WTC11 (cell line): ENCODE data around the gene FAM228A. TPM values are rescaled to one million over a fixed set of nuclear protein-coding genes. Genes with fewer than 3 reads are reported as not detected.

Source experiments
- ATAC-seq: fragments of 200-7000 bp; cut with Tn5 transposase; 2 replicates; pipeline ENCODE4 v1.10.0; 2021; ENCODE audit warnings: mild to moderate bottlenecking, moderate library complexity
- CTCF ChIA-PET: fragments of 300-600 bp; sonication (Branson Sonifier 250); formaldehyde crosslinking; loops from one replicate; lab custom pipeline; 2021; ENCODE audit warnings: antibody characterized with exemption; lab: Charles Lee
- POLR2A ChIA-PET: fragments of 350-600 bp; sonication (Branson Sonifier 250); formaldehyde crosslinking; loops from one replicate; lab custom pipeline; 2021; ENCODE audit warnings: antibody characterized with exemption; lab: Charles Lee
- DNase-seq: peaks from one replicate; pipeline ENCODE4 v3.0.0; 2021; ENCODE audit warnings: low spot score
- H3K27ac Mint-ChIP-seq: 2 replicates; pipeline ENCODE4 v1.8.0; 2021; ENCODE audit warnings: mixed read lengths
- H3K27me3 Mint-ChIP-seq: 2 replicates; pipeline ENCODE4 v1.8.0; 2021; ENCODE audit warnings: low read depth, mild to moderate bottlenecking, moderate library complexity, mixed read lengths
- H3K36me3 Mint-ChIP-seq: 2 replicates; pipeline ENCODE4 v1.8.0; 2021; ENCODE audit warnings: mixed read lengths
- H3K4me1 Mint-ChIP-seq: 2 replicates; pipeline ENCODE4 v1.8.0; 2022; ENCODE audit warnings: mixed read lengths
- H3K4me3 Mint-ChIP-seq: 2 replicates; pipeline ENCODE4 v1.8.0; 2021; ENCODE audit warnings: mild to moderate bottlenecking, moderate library complexity, mixed read lengths
- H3K9me3 Mint-ChIP-seq: 2 replicates; pipeline ENCODE4 v1.8.0; 2021; ENCODE audit warnings: mixed read lengths
- ELF4 ChIP-seq: sonication (generic); formaldehyde crosslinking; IDR thresholded peaks from 2 replicates; pipeline ENCODE4 v1.8.1; 2022; ENCODE audit warnings: low read depth, mild to moderate bottlenecking, moderate library complexity, missing genetic modification reagents
- EMX1 ChIP-seq: fragments of 250-450 bp; sonication (Bioruptor Pico); IDR thresholded peaks from 2 replicates; pipeline ENCODE4 v1.8.0; 2021; ENCODE audit warnings: mild to moderate bottlenecking
- IRF2 ChIP-seq: sonication (generic); formaldehyde crosslinking; IDR thresholded peaks from 2 replicates; pipeline ENCODE4 v1.8.0; 2022; ENCODE audit warnings: low read depth, missing genetic modification reagents, borderline replicate concordance
- KAT7 ChIP-seq: sonication (generic); formaldehyde crosslinking; IDR thresholded peaks from 2 replicates; pipeline ENCODE4 v1.8.1; 2023; ENCODE audit warnings: missing genetic modification reagents, mild to moderate bottlenecking, borderline replicate concordance
- MYBL2 ChIP-seq: sonication (generic); formaldehyde crosslinking; IDR thresholded peaks from 2 replicates; pipeline ENCODE4 v1.8.1; 2023; ENCODE audit warnings: mild to moderate bottlenecking, moderate library complexity, missing genetic modification reagents
- NFYB ChIP-seq: sonication (generic); formaldehyde crosslinking; conservative IDR thresholded peaks from 2 replicates; pipeline ENCODE4 v1.8.0; 2022; ENCODE audit warnings: low read depth, missing genetic modification reagents
- OVOL2 ChIP-seq: fragments of 250-450 bp; sonication (Bioruptor Pico); IDR thresholded peaks from 2 replicates; pipeline ENCODE4 v1.9.0; 2021; ENCODE audit warnings: mild to moderate bottlenecking, borderline replicate concordance
- RELA ChIP-seq: sonication (generic); formaldehyde crosslinking; IDR thresholded peaks from 2 replicates; pipeline ENCODE4 v1.8.1; 2022; ENCODE audit warnings: missing genetic modification reagents, mild to moderate bottlenecking, borderline replicate concordance
- SMAD3 ChIP-seq: sonication (generic); formaldehyde crosslinking; IDR thresholded peaks from 2 replicates; pipeline ENCODE4 v1.8.0; 2022; ENCODE audit warnings: missing genetic modification reagents, mild to moderate bottlenecking, borderline replicate concordance
- SOX15 ChIP-seq: fragments of 250-450 bp; sonication (Bioruptor Pico); IDR thresholded peaks from 2 replicates; pipeline ENCODE4 v1.9.0; 2021; ENCODE audit warnings: mild to moderate bottlenecking
- TEAD4 ChIP-seq: sonication (generic); formaldehyde crosslinking; IDR thresholded peaks from 2 replicates; pipeline ENCODE4 v1.8.0; 2022; ENCODE audit warnings: mild to moderate bottlenecking, missing genetic modification reagents
- ZNF263 ChIP-seq: sonication (generic); formaldehyde crosslinking; IDR thresholded peaks from 2 replicates; pipeline ENCODE4 v1.8.1; 2022; ENCODE audit warnings: low read depth, mild to moderate bottlenecking, moderate library complexity, missing genetic modification reagents
- ZNF416 ChIP-seq: fragments of 250-450 bp; sonication (Bioruptor Pico); IDR thresholded peaks from 2 replicates; pipeline ENCODE4 v1.9.0; 2021; ENCODE audit warnings: mild to moderate bottlenecking, inconsistent platforms
- ZNF671 ChIP-seq: fragments of 250-450 bp; sonication (Bioruptor Pico); IDR thresholded peaks from 2 replicates; pipeline ENCODE4 v1.8.0; 2021; ENCODE audit warnings: mild to moderate bottlenecking
- total RNA-seq: library from RNA; stranded (reverse); gene quantifications from 3 replicates; pipeline ENCODE4 v1.2.3, GENCODE V29; 2021
- TF ChIP-seq, protein P1 (sequence below): sonication (generic); formaldehyde crosslinking; IDR thresholded peaks from 2 replicates; pipeline ENCODE4 v1.8.1; 2022; ENCODE audit warnings: mild to moderate bottlenecking, missing genetic modification reagents, moderate library complexity, borderline replicate concordance
- TF ChIP-seq, protein P2 (sequence below): sonication (generic); formaldehyde crosslinking; IDR thresholded peaks from 2 replicates; pipeline ENCODE4 v1.8.1; 2023; ENCODE audit warnings: mild to moderate bottlenecking, missing genetic modification reagents, moderate library complexity
- TF ChIP-seq, protein P3 (sequence below): sonication (generic); formaldehyde crosslinking; conservative IDR thresholded peaks from 2 replicates; pipeline ENCODE4 v1.8.1; 2023; ENCODE audit warnings: mild to moderate bottlenecking, low read depth, missing genetic modification reagents, moderate library complexity
- TF ChIP-seq, protein P4 (sequence below): fragments of 250-450 bp; sonication (Bioruptor Pico); IDR thresholded peaks from 2 replicates; pipeline ENCODE4 v1.9.0; 2021; ENCODE audit warnings: mild to moderate bottlenecking, borderline replicate concordance

FAM228A gene
- total RNA-seq, 1 experiment from 2014 or later, result 0.09 TPM

DNA sequence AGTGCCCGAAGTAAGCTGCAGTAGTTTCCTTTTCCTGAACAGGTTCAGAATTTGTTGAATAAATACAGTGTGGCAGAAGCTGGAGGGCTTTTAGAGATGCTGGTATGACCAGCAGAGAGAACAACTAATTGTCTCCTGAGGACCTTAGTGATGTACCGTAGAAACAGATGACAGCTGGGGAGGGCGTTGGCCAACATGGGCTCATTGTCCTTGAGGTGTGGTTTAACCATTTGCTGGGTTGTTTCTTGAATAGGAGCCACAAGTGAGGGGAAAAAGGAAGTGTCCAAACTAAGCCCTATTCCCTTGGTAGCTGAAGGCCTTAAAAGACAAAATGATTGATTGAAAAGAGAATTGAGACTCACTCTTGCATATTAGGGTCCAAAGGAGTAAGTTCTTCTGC lies 11.7 kb upstream of the FAM228A start:
- H3K27ac Mint-ChIP-seq, result no peak overlapping the region
- peaks cover 13% of the 10 kb centered on the region for H3K36me3 Mint-ChIP-seq
- peaks cover 4% of the 10 kb centered on the region; the same call in 1 of the 2 replicates for H3K4me1 Mint-ChIP-seq
- no peak overlapping the region for H3K4me3 Mint-ChIP-seq
- ChIA-PET POLR2A (interaction anchor here (1.5 kb wide), 1 partner anchor 10 kb away, joined by 3 read pairs; no protein-coding TSS in a partner anchor), CTCF (interaction anchor here (0.6 to 2.3 kb wide), 3 partner anchors 59 to 236 kb away, joined by 3 to 18 read pairs (median 3); partner anchors contain the start of genes ATAD2B and TP53I3)
- no peaks in the 10 kb centered on the region; the same call in 1 of the 2 replicates for H3K27me3 Mint-ChIP-seq
- ATAC-seq (no peak), DNase-seq (no peak)
- TF ChIP-seq EMX1 (no peak), SOX15 (CRISPR knock-in tag) (no peak), ZNF263 (no peak), ELF4 (CRISPR knock-in tag) (no peak), OVOL2 (no peak), KAT7 (CRISPR knock-in tag) (no peak), SMAD3 (CRISPR knock-in tag) (no peak)
- TF ChIP-seq, protein P1, sequence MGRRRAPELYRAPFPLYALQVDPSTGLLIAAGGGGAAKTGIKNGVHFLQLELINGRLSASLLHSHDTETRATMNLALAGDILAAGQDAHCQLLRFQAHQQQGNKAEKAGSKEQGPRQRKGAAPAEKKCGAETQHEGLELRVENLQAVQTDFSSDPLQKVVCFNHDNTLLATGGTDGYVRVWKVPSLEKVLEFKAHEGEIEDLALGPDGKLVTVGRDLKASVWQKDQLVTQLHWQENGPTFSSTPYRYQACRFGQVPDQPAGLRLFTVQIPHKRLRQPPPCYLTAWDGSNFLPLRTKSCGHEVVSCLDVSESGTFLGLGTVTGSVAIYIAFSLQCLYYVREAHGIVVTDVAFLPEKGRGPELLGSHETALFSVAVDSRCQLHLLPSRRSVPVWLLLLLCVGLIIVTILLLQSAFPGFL (CRISPR knock-in tag), result no peak
- TF ChIP-seq, protein P2, sequence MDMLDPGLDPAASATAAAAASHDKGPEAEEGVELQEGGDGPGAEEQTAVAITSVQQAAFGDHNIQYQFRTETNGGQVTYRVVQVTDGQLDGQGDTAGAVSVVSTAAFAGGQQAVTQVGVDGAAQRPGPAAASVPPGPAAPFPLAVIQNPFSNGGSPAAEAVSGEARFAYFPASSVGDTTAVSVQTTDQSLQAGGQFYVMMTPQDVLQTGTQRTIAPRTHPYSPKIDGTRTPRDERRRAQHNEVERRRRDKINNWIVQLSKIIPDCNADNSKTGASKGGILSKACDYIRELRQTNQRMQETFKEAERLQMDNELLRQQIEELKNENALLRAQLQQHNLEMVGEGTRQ (CRISPR knock-in tag), result no peak
- TF ChIP-seq, protein P3, sequence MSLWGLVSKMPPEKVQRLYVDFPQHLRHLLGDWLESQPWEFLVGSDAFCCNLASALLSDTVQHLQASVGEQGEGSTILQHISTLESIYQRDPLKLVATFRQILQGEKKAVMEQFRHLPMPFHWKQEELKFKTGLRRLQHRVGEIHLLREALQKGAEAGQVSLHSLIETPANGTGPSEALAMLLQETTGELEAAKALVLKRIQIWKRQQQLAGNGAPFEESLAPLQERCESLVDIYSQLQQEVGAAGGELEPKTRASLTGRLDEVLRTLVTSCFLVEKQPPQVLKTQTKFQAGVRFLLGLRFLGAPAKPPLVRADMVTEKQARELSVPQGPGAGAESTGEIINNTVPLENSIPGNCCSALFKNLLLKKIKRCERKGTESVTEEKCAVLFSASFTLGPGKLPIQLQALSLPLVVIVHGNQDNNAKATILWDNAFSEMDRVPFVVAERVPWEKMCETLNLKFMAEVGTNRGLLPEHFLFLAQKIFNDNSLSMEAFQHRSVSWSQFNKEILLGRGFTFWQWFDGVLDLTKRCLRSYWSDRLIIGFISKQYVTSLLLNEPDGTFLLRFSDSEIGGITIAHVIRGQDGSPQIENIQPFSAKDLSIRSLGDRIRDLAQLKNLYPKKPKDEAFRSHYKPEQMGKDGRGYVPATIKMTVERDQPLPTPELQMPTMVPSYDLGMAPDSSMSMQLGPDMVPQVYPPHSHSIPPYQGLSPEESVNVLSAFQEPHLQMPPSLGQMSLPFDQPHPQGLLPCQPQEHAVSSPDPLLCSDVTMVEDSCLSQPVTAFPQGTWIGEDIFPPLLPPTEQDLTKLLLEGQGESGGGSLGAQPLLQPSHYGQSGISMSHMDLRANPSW, result no peak
- TF ChIP-seq, protein P4, sequence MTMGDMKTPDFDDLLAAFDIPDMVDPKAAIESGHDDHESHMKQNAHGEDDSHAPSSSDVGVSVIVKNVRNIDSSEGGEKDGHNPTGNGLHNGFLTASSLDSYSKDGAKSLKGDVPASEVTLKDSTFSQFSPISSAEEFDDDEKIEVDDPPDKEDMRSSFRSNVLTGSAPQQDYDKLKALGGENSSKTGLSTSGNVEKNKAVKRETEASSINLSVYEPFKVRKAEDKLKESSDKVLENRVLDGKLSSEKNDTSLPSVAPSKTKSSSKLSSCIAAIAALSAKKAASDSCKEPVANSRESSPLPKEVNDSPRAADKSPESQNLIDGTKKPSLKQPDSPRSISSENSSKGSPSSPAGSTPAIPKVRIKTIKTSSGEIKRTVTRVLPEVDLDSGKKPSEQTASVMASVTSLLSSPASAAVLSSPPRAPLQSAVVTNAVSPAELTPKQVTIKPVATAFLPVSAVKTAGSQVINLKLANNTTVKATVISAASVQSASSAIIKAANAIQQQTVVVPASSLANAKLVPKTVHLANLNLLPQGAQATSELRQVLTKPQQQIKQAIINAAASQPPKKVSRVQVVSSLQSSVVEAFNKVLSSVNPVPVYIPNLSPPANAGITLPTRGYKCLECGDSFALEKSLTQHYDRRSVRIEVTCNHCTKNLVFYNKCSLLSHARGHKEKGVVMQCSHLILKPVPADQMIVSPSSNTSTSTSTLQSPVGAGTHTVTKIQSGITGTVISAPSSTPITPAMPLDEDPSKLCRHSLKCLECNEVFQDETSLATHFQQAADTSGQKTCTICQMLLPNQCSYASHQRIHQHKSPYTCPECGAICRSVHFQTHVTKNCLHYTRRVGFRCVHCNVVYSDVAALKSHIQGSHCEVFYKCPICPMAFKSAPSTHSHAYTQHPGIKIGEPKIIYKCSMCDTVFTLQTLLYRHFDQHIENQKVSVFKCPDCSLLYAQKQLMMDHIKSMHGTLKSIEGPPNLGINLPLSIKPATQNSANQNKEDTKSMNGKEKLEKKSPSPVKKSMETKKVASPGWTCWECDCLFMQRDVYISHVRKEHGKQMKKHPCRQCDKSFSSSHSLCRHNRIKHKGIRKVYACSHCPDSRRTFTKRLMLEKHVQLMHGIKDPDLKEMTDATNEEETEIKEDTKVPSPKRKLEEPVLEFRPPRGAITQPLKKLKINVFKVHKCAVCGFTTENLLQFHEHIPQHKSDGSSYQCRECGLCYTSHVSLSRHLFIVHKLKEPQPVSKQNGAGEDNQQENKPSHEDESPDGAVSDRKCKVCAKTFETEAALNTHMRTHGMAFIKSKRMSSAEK, result no peak
- H3K9me3 Mint-ChIP-seq, result peaks cover 25% of the 10 kb centered on the region

DNA sequence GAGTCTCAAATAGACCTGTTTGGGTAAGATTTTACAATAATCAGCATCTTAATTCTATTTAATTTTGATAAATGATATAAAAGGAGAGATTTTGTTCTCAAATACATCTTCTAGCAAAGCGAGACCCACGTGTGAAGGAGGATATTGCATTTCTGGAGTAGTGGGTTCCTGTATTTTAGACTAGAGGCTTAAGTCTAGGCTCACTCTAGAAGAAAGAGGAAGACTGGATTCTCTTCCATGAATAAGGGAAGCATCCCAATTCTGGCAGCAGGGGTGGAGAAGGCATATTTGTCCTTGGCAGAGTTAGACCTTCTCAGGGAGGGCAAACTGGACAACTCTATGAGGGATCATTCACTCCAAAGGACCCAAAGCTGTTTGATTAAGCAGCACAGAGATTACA lies 11.3 kb upstream of the FAM228A start:
- Mint-ChIP-seq H3K27ac (no peak overlapping the region), H3K27me3 (no peaks in the 10 kb centered on the region; the same call in 1 of the 2 replicates), H3K4me1 (peaks cover 4% of the 10 kb centered on the region; the same call in 1 of the 2 replicates), H3K9me3 (peaks cover 25% of the 10 kb centered on the region), H3K36me3 (peaks cover 13% of the 10 kb centered on the region), H3K4me3 (no peak overlapping the region)
- POLR2A ChIA-PET, result interaction anchor here (1.0 to 1.5 kb wide), 2 partner anchors 10 to 79 kb away, joined by 3 read pairs; partner anchors contain the start of gene TP53I3
- no peak for ATAC-seq
- CTCF ChIA-PET, result interaction anchor here (0.6 to 2.3 kb wide), 11 partner anchors 10 to 339 kb away, joined by 3 to 18 read pairs (median 3); partner anchors contain the start of genes ATAD2B, FAM228A, PFN4 and SF3B6
- TF ChIP-seq IRF2 (CRISPR knock-in tag) (no peak), ZNF671 (no peak), ZNF416 (no peak), TEAD4 (CRISPR knock-in tag) (no peak), RELA (CRISPR knock-in tag) (no peak), OVOL2 (no peak), EMX1 (no peak), MYBL2 (CRISPR knock-in tag) (no peak), NFYB (no peak)
- TF ChIP-seq, protein P4, result no peak
- DNase-seq, result no peak
